Psoas muscle (tissue), 8 donors: Measurements from ENCODE around the gene FARP1. TPM values are rescaled to one million over a fixed set of nuclear protein-coding genes. Genes with fewer than 3 reads are reported as not detected.

Source experiments
- ATAC-seq, 4 donors: fragments of 200-7000 bp; cut with Tn5 transposase; one replicate each; pipeline ENCODE4 v1.9.1; 2020; ENCODE audit warnings: moderate library complexity in 3 of 4, mild to moderate bottlenecking in 2 of 4
- DNase-seq, 2 donors: peaks; one replicate each; pipeline ENCODE4 v3.0.0-alpha.2; 2020
- H3K27ac ChIP-seq: fragments of 200-600 bp; one replicate; pipeline ENCODE4 v1.8.0; 2022
- H3K27me3 ChIP-seq, 3 donors: fragments of 200-600 bp in 1 of 3; one replicate each; pipeline versions ENCODE4 v1.6.1 to v1.8.0; 2013 to 2022; ENCODE audit warnings: low read length in 2 of 3, mild to moderate bottlenecking in 2 of 3, moderate library complexity in 1 of 3; ENCODE audit not compliant: insufficient read depth in 3 of 3
- H3K36me3 ChIP-seq, 2 donors: fragments of 200-600 bp in 1 of 2; one replicate each; pipeline versions ENCODE4 v1.6.1 to v1.8.0; 2013 to 2022; ENCODE audit warnings: low read depth in 1 of 2, mild to moderate bottlenecking in 1 of 2, moderate library complexity in 1 of 2; ENCODE audit not compliant: insufficient read depth in 1 of 2
- H3K4me1 ChIP-seq: fragments of 200-600 bp; one replicate; pipeline ENCODE4 v1.8.0; 2022
- H3K4me3 ChIP-seq: fragments of 200-600 bp; one replicate; pipeline ENCODE4 v1.8.0; 2022; ENCODE audit warnings: mild to moderate bottlenecking
- H3K9me3 ChIP-seq: fragments of 200-600 bp; one replicate; pipeline ENCODE4 v1.8.0; 2022
- WGBS, 3 donors: extraction: QIAGEN DNeasy Blood & Tissue Kit; methylation state at CpG; one replicate each; pipeline versions ENCODE4 v1.1.6 to v1.1.7; 2013; 5-methylcytosine and 5-hydroxymethylcytosine counted together
- intact Hi-C, 2 donors: fragments of 100-400 bp; cut with DNase I; formaldehyde crosslinking; loops; one replicate each; pipeline versions ENCODE4 v1.11.0 to v1.14.2; 2022
- polyA plus RNA-seq, 3 donors: library from polyadenylated mRNA; stranded (reverse); fragments of 200-250 nt; gene quantifications; one replicate each; pipeline ENCODE4 v1.2.3, GENCODE V29; 2013
- total RNA-seq, 4 donors: library from RNA; stranded (reverse); fragmentation: NEBNext Ultra II Directional in 2 of 4; extraction: Animal tissue kit (Norgen Biotek cat#: 25700) in 2 of 4; gene quantifications; one replicate each; pipeline versions ENCODE4 v1.2.1 to v1.2.4, GENCODE V29; 2021 to 2023
- TF ChIP-seq, protein P1 (sequence below): fragments of 200-600 bp; IDR thresholded peaks from one replicate; pipeline ENCODE4 v1.8.0; 2022; ENCODE audit warnings: antibody characterized with exemption
- donor health status: healthy with polysubstance abuse.
- donor health status: DM: no; HTN: no; CAD: no; lungs with moderate emphysema.
- donor health status: Bipolar disorder and iron deficiency.
- donor health status: healthy.
- donor health status: DM: yes; HTN: yes; CAD: no.
- donor health status: DM: no; HTN: no; CAD: no.
- donor health status: DM: no; HTN: no; CAD: no.
- donor health status: DM: yes; HTN: yes; CAD: no.

Gene FARP1
- total and polyA plus RNA-seq, 7 donors, result 5.7 to 19.4 (median 9.2) TPM

- H3K27ac ChIP-seq, result no peak overlapping the region
- H3K4me1 ChIP-seq, result peaks cover 9% of the 10 kb centered on the region
- peaks cover 0 to 16% (median 0%) of the 10 kb centered on the region in 3 donors for H3K27me3 ChIP-seq
- TF ChIP-seq, protein P1, sequence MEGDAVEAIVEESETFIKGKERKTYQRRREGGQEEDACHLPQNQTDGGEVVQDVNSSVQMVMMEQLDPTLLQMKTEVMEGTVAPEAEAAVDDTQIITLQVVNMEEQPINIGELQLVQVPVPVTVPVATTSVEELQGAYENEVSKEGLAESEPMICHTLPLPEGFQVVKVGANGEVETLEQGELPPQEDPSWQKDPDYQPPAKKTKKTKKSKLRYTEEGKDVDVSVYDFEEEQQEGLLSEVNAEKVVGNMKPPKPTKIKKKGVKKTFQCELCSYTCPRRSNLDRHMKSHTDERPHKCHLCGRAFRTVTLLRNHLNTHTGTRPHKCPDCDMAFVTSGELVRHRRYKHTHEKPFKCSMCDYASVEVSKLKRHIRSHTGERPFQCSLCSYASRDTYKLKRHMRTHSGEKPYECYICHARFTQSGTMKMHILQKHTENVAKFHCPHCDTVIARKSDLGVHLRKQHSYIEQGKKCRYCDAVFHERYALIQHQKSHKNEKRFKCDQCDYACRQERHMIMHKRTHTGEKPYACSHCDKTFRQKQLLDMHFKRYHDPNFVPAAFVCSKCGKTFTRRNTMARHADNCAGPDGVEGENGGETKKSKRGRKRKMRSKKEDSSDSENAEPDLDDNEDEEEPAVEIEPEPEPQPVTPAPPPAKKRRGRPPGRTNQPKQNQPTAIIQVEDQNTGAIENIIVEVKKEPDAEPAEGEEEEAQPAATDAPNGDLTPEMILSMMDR, result no peak
- no peaks in the 10 kb centered on the region for H3K36me3 ChIP-seq
- DNase-seq (no peak), ATAC-seq (no peak)
- no peaks in the 10 kb centered on the region for H3K9me3 ChIP-seq
- WGBS, 3 donors, result 46 to 61% (median 52%) methylated on average over 10 of the region's 10 CpGs
- H3K4me3 ChIP-seq, result peak overlapping the region; percentile 75
- intact Hi-C loops, result loop anchor here in 1 of 2 donors (10.0 kb wide), 2 partner anchors 250 to 530 kb away; no protein-coding TSS in a partner anchor
Observed at GRCh38 chr13:98144801-98145350, 2.0 kb downstream of the FARP1 start.

DNA sequence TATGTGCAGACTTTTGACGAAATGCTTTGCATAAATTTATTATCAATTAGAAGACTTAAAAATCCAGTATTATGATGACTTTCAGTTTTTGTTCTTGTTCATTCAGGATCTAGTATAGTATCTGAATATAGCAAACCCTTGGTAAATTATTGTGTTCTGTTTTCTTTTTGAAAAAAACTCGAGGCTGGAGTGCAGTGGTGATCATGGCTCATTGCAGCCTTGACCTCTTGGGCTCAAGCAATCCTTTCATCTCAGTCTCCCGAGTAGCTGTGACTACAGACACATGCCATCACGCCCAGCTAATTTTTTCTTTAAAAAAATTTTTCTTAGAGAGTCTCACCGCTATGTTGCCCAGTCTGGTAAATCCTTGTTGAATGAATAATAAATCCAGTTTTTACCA is 4.6 kb downstream of the FARP1 start:
- Histone ChIP-seq H3K27me3 (peaks cover 0 to 2% (median 0%) of the 10 kb centered on the region in 3 donors), H3K4me3 (no peak overlapping the region), H3K36me3 (no peaks in the 10 kb centered on the region), H3K9me3 (no peaks in the 10 kb centered on the region), H3K4me1 (peaks cover 9% of the 10 kb centered on the region), H3K27ac (no peak overlapping the region)
- 77 to 82% (median 81%) methylated on average over 5 of the region's 5 CpGs for WGBS, 3 donors
- ATAC-seq, result no peak
- intact Hi-C loops, result loop anchor here in 1 of 2 donors (10.0 kb wide), 2 partner anchors 247 to 527 kb away; no protein-coding TSS in a partner anchor
- no peak for DNase-seq
- TF ChIP-seq, protein P1, result no peak

GRCh38 chr13:98150832-98151479 is 8.1 kb downstream of the FARP1 start:
- no peak for DNase-seq
- Histone ChIP-seq H3K27me3 (no peaks in the 10 kb centered on the region), H3K4me3 (no peak overlapping the region), H3K27ac (no peak overlapping the region), H3K4me1 (no peaks in the 10 kb centered on the region), H3K36me3 (no peaks in the 10 kb centered on the region), H3K9me3 (no peaks in the 10 kb centered on the region)
- TF ChIP-seq, protein P1, result no peak
- intact Hi-C loops, result no loop called here
- 83 to 93% (median 88%) methylated on average over 8 of the region's 8 CpGs for WGBS, 3 donors
- no peak for ATAC-seq

- no peaks in the 10 kb centered on the region for H3K36me3 ChIP-seq
- no peaks in the 10 kb centered on the region for H3K27me3 ChIP-seq
- no peak for DNase-seq
- no peak for ATAC-seq
- intact Hi-C loops, result no loop called here
- H3K27ac ChIP-seq, result no peak overlapping the region
- TF ChIP-seq, protein P1, result no peak
- no peak overlapping the region for H3K4me3 ChIP-seq
- H3K4me1 ChIP-seq, result no peaks in the 10 kb centered on the region
- H3K9me3 ChIP-seq, result no peaks in the 10 kb centered on the region
- WGBS, 3 donors, result 83 to 85% (median 84%) methylated on average over 5 of the region's 5 CpGs
Observed at GRCh38 chr13:98155475-98156109, 12.7 kb downstream of the FARP1 start.
